D721Med (cell line): ENCODE data around the gene SMIM41.
"Not testable (repeated sequence)": the region's sequence is repeated elsewhere in the genome, so short reads cannot be mapped to it uniquely, and the experiment has no call there.

Experiments used
- DNase-seq: peaks from one replicate; pipeline ENCODE4 v3.0.0; 2011; ENCODE audit warnings: low spot score; ENCODE audit not compliant: insufficient read length
- FAIRE-seq: peaks from 2 replicates; lab custom pipeline; 2011; peaks lifted over from hg19 to GRCh38; lab: Jason Lieb, UNC
- TF ChIP-seq, protein P1 (sequence below): IDR thresholded peaks from 2 replicates; pipeline ENCODE4 v1.5.1; 2012; ENCODE audit warnings: mild to moderate bottlenecking, control low read depth; ENCODE audit not compliant: insufficient read depth; ENCODE audit errors: missing control alignments

The SMIM41 gene

DNA sequence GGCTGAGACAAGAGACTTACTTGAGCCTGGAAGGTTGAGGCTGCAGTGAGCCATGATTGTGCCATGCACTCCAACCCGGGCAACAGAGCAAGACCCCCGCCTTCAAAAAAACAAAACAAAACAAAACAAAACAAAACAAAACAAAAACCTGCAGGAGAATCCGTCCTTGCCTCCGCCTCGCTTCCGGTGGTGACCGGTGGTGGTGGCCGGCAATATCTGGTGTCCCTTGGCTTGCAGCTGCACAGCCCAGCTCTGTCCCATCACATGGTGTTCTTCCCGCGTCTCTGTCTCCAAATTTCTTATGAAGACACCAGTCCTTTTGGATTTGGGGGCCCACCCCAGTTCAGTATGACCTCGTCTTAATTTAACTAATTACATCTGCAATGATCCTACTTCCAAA, 10.0 kb downstream of the SMIM41 start:
- TF ChIP-seq, protein P1, sequence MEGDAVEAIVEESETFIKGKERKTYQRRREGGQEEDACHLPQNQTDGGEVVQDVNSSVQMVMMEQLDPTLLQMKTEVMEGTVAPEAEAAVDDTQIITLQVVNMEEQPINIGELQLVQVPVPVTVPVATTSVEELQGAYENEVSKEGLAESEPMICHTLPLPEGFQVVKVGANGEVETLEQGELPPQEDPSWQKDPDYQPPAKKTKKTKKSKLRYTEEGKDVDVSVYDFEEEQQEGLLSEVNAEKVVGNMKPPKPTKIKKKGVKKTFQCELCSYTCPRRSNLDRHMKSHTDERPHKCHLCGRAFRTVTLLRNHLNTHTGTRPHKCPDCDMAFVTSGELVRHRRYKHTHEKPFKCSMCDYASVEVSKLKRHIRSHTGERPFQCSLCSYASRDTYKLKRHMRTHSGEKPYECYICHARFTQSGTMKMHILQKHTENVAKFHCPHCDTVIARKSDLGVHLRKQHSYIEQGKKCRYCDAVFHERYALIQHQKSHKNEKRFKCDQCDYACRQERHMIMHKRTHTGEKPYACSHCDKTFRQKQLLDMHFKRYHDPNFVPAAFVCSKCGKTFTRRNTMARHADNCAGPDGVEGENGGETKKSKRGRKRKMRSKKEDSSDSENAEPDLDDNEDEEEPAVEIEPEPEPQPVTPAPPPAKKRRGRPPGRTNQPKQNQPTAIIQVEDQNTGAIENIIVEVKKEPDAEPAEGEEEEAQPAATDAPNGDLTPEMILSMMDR = no peak
- DNase-seq = no peak
- FAIRE-seq = no peak

DNA sequence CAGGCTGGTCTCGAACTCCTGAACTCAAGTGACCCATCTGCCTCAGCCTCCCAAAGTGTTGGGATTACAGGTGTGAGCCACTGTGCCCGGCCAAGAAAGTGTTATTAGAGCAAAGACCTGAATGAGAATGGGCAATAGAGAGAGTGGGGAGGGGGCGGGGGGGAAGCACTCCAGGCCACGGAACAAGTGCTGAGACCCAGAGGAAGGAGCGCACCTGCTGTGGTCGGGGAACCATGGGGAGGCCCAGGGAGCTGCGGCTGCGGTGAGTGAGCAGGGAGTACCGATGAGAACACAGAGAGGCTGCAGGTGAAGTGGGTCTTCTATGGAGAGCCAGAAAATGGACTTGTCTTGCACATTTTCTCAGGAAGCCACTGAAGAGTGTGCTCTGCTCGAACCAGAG, 10.8 kb downstream of the SMIM41 start:
- TF ChIP-seq, protein P1 = no peak
- FAIRE-seq (no peak), DNase-seq (no peak)

DNA sequence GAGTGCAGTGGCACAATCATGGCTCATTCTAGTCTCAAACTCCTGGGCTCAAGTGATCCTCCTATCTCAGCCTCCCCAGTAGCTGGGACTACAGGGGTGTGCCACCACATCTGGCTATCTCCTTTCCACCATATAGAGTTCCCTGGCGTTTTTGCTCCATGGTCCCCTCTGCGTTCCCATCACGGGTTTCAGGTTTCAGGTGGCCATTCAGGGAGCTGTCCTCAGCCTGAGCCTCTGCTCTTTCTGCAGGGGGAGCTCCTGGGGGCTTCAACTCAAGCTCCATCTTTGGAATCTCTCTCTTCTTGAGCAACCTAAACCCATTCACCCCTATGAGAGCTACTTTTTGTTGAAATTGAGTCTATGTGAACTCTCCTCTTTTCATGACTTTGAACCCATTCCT, 11.6 kb downstream of the SMIM41 start:
- DNase-seq (no peak), FAIRE-seq (no peak)
- TF ChIP-seq, protein P1 = no peak

DNA sequence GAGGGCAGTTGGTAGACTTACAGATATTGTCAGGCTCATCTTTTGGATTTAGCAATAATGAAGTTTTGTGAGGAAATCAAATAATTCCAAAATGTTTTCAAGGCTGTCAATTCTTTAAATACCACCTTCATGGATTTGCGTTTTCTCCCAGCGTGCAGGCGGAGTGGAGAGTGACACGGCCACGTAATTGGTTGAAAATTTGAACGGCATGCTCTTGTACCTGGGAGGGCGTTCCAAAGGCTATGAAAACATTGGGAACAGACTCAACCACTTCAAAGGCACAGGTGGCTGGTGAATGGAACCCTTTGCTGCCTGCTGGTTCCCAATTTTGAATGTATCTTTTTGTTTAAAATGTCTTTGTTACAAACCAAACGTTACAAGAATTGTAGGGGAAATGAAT, 12.4 kb downstream of the SMIM41 start:
- TF ChIP-seq, protein P1 = no peak
- FAIRE-seq (no peak), DNase-seq (no peak)

DNA sequence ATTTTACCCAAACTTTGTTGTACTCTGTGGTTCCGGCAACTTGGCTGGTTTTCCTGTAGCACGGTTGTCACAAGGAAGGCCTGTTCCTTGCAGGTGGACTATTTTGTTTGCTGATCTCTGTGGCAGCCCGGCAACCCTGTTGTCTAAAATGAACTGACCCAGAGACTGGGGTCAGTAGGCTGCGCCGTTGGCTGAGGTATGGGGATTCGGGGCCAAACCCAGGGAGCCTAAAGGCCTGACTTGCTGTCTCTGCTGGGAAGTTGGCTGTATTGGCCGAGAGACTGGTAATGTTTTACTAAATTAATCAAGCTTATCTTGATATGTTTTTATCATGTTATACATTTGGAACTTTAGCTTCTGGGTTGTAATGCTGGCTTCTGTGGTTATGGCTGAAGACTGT, 13.8 kb downstream of the SMIM41 start:
- DNase-seq (no peak), FAIRE-seq (no peak)
- TF ChIP-seq, protein P1 = no peak

DNA sequence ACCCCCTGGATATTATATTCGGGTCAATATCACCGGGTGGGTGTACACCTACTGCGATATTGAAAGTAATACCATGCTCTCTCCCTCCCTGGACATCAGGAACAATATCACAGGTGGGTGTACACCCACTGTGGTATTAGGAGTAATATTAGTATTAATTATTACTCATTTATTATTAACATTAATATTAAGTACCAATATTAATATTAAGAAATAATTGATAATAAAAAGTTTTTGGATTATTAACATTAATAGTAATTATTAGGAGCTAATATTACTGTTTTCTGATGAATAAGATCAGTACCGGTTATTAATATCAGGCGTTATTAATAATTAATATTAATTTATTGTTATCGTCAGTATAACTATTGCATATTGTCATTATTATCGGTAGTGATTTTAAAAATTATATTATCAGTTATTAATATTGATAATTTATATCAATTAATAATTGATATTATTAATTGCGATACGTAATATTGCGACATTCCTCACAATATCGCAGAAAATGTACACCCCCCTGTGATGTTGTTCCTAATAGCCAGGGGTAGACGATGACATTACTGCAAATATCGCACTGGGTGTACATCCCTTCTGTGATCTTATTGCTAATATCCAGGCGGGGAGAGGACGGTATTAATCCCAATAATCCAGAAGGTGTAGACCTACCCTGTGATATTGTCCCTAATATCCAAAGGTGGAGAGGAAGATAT, 17.0 kb downstream of the SMIM41 start:
- DNase-seq (no peak), FAIRE-seq (no peak)
- TF ChIP-seq, protein P1 = no peak

DNA sequence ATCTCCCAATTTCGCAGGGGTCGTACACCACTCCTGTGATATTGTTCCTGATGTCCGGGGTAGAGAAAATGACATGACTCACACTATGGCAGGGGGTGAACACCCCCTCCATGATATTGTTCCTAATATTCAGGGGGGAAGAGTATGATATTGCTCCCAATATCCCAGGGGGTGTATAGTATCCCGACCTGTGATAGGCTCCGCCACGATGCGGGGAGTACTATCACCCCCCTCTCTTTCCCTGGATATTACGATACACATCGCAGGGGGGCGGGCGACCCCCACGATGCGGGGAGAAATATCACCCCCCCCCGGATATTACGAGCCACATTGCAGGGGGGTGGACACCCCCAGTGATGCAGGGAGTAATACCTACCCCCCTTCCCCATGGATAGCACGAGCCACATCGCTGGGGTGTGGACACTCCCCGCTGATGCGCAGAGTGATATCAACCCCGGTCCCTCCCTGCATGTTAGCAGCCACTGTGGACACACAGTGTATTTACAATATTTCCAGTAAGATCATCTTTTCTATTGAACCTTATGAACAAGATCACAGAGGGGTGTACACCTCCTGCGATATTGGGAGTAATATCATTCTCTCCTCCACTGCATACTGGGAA, 17.7 kb downstream of the SMIM41 start:
- TF ChIP-seq, protein P1 = no peak
- DNase-seq (no peak), FAIRE-seq (no peak)

DNA sequence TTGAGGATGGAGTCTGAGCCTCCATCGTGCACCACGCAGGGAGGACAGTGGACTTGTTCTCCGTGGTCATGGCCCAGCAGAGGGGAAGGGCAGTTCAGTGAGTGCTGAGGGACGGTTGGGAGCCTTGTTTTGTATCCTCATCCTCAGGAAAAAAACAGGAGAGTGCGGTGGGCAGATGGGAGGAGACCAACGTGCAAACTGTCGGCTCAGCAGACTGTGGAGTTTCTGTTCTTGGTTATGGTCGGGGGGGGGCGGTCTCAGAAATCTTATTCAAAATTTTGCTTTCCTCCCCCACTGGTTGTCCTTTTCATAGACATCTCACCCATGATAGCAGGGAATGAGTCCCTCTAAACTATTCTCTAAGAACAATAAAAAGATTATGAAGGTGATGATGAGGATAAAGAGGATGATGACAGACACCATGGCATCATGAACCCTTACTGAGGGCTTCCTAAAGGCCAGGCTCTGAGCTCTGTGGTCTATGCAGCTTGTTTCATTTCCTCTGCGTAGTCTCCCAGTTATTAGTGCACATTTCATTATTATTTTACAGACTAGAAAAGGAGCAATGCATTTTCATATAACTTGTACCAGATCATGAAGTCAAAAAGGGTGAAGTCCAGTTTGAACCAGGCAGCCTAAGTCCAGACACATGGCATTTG, 25.1 kb downstream of the SMIM41 start:
- FAIRE-seq = not testable (repeated sequence)

DNA sequence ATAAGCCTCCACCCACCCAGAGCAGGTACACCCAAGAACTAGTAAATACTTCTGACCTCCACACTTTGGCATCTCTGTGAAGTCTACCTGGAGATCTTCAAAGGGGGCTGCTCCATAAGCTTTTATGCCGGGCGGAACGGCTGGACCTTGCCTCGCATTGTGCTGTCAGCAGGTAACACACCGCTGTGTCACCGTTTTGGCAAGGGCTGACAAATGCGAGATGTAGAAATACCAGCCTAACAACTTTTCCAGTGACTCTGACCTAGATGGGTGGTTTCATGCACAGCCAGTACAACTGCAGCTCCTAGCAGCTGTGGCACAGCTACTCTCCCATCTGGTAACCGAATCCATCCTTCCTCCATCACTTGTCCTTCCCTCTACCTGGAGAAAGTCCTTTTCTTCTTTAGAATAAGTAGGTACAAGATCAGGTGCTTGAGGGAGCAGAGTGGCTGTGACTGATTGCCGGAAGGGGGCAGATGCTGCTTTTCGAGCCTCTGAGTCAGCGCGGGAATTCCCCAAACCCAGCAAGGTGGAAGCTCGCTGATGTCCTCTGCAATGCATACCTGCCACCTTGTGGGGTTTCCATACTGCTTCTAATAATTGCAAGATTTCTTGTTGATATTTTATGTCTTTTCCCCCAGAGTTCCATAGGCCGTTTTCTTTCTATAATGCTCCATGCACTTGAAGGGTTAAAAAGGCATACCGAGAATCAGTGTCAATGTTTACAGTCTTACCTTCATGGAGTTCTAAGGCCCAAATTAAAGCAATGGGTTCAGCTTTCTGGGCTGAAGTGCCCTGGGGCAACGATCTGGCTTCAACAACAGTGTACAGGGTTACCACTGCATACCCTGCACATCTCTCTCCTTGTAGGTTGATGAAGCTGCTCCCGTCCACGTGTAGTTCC, 37.0 kb downstream of the SMIM41 start:
- not testable (repeated sequence) for DNase-seq, FAIRE-seq

More for the DNA sequence above, 25.1 kb downstream of the SMIM41 start:
- DNase-seq = not testable (repeated sequence)
